ENCODE data around the gene EIF2B4. TPM values are rescaled to one million over a fixed set of nuclear protein-coding genes. Genes with fewer than 3 reads are reported as not detected.
"Not testable (repeated sequence)": the region's sequence is repeated elsewhere in the genome, so short reads cannot be mapped to it uniquely, and the experiment has no call there.

The EIF2B4 gene
- total RNA-seq, 4 donors from 2014 or later: 12.0 to 36.7 (median 27.5) TPM

GRCh38 chr2:27356056-27356381 is 14.1 kb downstream of the EIF2B4 start:
- no peaks in the 10 kb centered on the region for H3K27me3 ChIP-seq
- H3K9me3 ChIP-seq: no peaks in the 10 kb centered on the region
- DNase-seq: peak; percentile 75
- peaks cover 14 to 49% (median 35%) of the 10 kb centered on the region in 4 donors for H3K4me1 ChIP-seq
- peak overlapping the region; percentile 58 to 85 (median 76) for H3K4me3 ChIP-seq
- no peaks in the 10 kb centered on the region for H3K36me3 ChIP-seq
- 0% methylated on average over 3 to 12 of the region's 12 CpGs for WGBS, 2 donors (ENCODE audit: low coverage in 1 of 2)
- in situ Hi-C loops (cut with MboI; ENCODE audit: low pct_ligation_motif_present in 1 of 4, low pct_unique_long_range_greater_than_20kb in 1 of 4, low sequenced_read_pairs in 3 of 4): no loop called here
- peak overlapping the region; percentile 89 to 96 (median 90) for H3K27ac ChIP-seq
- intact Hi-C loops (cut with DNase I; ENCODE audit: low total_unique reads): no loop called here
- TF ChIP-seq POLR2A (IDR thresholded peaks at IDR 0.05) (no peak), EP300 (IDR thresholded peaks at IDR 0.05; ENCODE audit: low read depth) (no peak), CTCF (IDR thresholded peaks at IDR 0.05) (no peak), POLR2AphosphoS5 (IDR thresholded peaks at IDR 0.05) (no peak)

- WGBS, 2 donors (ENCODE audit: low coverage in 1 of 2): 87 to 100% methylated on average over 3 to 7 of the region's 7 CpGs
- TF ChIP-seq POLR2A (IDR thresholded peaks at IDR 0.05): no peak
- TF ChIP-seq POLR2AphosphoS5 (IDR thresholded peaks at IDR 0.05): no peak
- no peak for TF ChIP-seq CTCF (IDR thresholded peaks at IDR 0.05)
- no peak for TF ChIP-seq EP300 (IDR thresholded peaks at IDR 0.05; ENCODE audit: low read depth)
- Histone ChIP-seq H3K27ac (peak overlapping the region in 3 of 4 donors; percentile 14 to 53 (median 50)), H3K4me3 (no peak overlapping the region), H3K27me3 (no peaks in the 10 kb centered on the region), H3K4me1 (peaks cover 14 to 49% (median 35%) of the 10 kb centered on the region in 4 donors), H3K9me3 (no peaks in the 10 kb centered on the region), H3K36me3 (no peaks in the 10 kb centered on the region)
- intact Hi-C loops (cut with DNase I; ENCODE audit: low total_unique reads): no loop called here
- DNase-seq: no peak
- in situ Hi-C loops (cut with MboI; ENCODE audit: low pct_ligation_motif_present in 1 of 4, low pct_unique_long_range_greater_than_20kb in 1 of 4, low sequenced_read_pairs in 3 of 4): no loop called here
Measured at GRCh38 chr2:27354597-27354927, 15.6 kb downstream of the EIF2B4 start.

- in situ Hi-C loops (cut with MboI; ENCODE audit: low pct_ligation_motif_present in 1 of 4, low pct_unique_long_range_greater_than_20kb in 1 of 4, low sequenced_read_pairs in 3 of 4) (no loop called here), intact Hi-C loops (cut with DNase I; ENCODE audit: low total_unique reads) (no loop called here)
- peaks cover 14 to 49% (median 35%) of the 10 kb centered on the region in 4 donors for H3K4me1 ChIP-seq
- WGBS, 2 donors (ENCODE audit: low coverage in 1 of 2): 63% methylated on average over 5 to 7 of the region's 7 CpGs
- peak overlapping the region in 3 of 4 donors; percentile 14 to 53 (median 50) for H3K27ac ChIP-seq
- no peaks in the 10 kb centered on the region for H3K27me3 ChIP-seq
- TF ChIP-seq CTCF (IDR thresholded peaks at IDR 0.05): no peak
- no peak overlapping the region for H3K4me3 ChIP-seq
- H3K36me3 ChIP-seq: no peaks in the 10 kb centered on the region
- H3K9me3 ChIP-seq: no peaks in the 10 kb centered on the region
- no peak for DNase-seq
Measured at GRCh38 chr2:27353762-27354596, 16.2 kb downstream of the EIF2B4 start.

- in situ Hi-C loops (cut with MboI; ENCODE audit: low pct_ligation_motif_present in 1 of 4, low pct_unique_long_range_greater_than_20kb in 1 of 4, low sequenced_read_pairs in 3 of 4); H3K9me3 ChIP-seq; H3K27me3 ChIP-seq; DNase-seq; H3K4me3 ChIP-seq; intact Hi-C loops (cut with DNase I; ENCODE audit: low total_unique reads); H3K36me3 ChIP-seq: not testable (repeated sequence)
- Histone ChIP-seq H3K27ac (peak overlapping the region in 2 of 4 donors; percentile 50 to 53), H3K4me1 (peaks cover 14 to 48% (median 35%) of the 10 kb centered on the region in 4 donors)
- 94 to 99% methylated on average over 4 to 5 of the region's 5 CpGs for WGBS, 2 donors (ENCODE audit: low coverage in 1 of 2)
Measured at GRCh38 chr2:27353386-27353761, 16.8 kb downstream of the EIF2B4 start.

Measured in transverse colon (tissue), 4 donors.